Dendritic cell treated with granulocyte-macrophage colony-stimulating factor and Interleukin-4, amounts not matched to agents 40 ng/mL and 50 ng/mL, for 4 days (primary cell): ENCODE measurements around the gene FBXW7.

Experiments
- H3K27ac Mint-ChIP-seq: one replicate; pipeline ENCODE4 v1.8.0; 2022; ENCODE audit warnings: mild to moderate bottlenecking, mixed read lengths
- H3K27me3 Mint-ChIP-seq: one replicate; pipeline ENCODE4 v1.8.0; 2022; ENCODE audit warnings: mild to moderate bottlenecking, mixed read lengths
- H3K36me3 Mint-ChIP-seq: one replicate; pipeline ENCODE4 v1.8.0; 2022; ENCODE audit warnings: low read depth, mixed read lengths
- H3K4me1 Mint-ChIP-seq: one replicate; pipeline ENCODE4 v1.8.0; 2022; ENCODE audit warnings: low read depth, mixed read lengths
- H3K4me3 Mint-ChIP-seq: one replicate; pipeline ENCODE4 v1.8.0; 2022; ENCODE audit warnings: mild to moderate bottlenecking, moderate library complexity, mixed read lengths
- H3K9me3 Mint-ChIP-seq: one replicate; pipeline ENCODE4 v1.8.0; 2022; ENCODE audit warnings: mixed read lengths
- intact Hi-C: fragments of 100-400 bp; cut with micrococcal nuclease; formaldehyde crosslinking; loops from one replicate; pipeline ENCODE4 v1.15.0; 2022

Gene FBXW7

DNA sequence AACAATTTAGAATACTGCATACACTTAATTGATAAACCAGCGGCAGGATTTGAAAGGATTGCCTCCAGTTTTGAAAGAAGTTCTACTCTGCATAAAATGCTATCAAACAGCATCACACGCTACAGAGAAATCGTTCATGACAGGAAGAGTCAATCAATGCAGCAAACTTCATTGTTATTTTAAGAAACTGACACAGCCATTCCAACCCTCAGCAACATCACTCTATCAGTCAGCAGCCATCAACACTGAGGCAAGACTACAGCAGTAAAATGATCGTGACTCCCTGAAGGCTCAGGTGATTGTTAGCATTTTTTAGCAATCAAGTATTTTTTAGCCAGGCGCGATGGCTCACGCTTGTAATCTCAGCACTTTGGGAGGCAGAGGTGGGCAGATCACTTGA is 98.3 kb downstream of the FBXW7 start:
- H3K9me3 Mint-ChIP-seq = peaks cover 7% of the 10 kb centered on the region
- no peak overlapping the region for H3K27ac Mint-ChIP-seq
- H3K27me3 Mint-ChIP-seq = no peaks in the 10 kb centered on the region
- H3K4me1 Mint-ChIP-seq = peaks cover 26% of the 10 kb centered on the region
- no peak overlapping the region for H3K4me3 Mint-ChIP-seq
- H3K36me3 Mint-ChIP-seq = peaks cover 8% of the 10 kb centered on the region
- intact Hi-C loops = no loop called here

DNA sequence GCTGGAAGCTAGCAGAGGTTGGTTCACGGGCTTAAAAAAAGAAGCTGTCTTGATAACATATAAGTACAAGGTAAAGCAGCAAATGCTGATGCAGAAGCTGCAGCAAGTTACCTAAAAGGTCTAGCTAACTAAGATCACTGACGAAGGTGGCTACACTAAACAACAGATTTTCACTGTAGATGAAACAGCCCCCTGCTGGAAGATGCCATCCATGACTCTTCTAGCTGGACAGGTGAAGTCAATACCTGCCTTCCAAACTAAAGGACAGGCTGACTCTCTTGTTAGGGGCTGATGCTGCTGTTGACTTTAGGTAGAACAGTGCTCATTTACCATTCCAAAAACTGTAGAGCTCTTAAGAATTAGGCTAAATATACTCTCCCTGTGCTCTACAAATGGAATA is 99.5 kb downstream of the FBXW7 start:
- Mint-ChIP-seq H3K9me3 (peaks cover 7% of the 10 kb centered on the region), H3K27ac (no peak overlapping the region), H3K4me3 (no peak overlapping the region), H3K27me3 (no peaks in the 10 kb centered on the region), H3K36me3 (peaks cover 8% of the 10 kb centered on the region), H3K4me1 (peaks cover 20% of the 10 kb centered on the region)
- intact Hi-C loops = no loop called here

DNA sequence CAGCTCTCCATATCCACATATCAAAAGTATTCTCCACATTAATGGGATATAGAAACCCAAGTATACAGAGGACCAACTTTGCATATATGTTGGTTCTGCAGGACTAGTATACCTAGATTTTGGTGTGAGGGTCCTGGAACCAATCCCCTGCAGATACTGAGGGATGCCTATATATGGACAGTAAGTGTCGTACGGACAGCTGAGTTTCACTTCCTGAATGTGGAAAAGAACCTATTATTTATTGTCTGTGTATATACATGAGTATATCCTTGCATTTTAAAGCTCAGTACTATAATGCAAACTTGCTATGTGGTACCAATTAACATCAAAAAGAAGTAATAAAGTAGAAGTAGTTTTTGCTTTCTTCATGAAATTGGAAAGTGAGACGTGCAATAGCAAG is 101.9 kb downstream of the FBXW7 start:
- intact Hi-C loops = no loop called here
- Mint-ChIP-seq H3K36me3 (peaks cover 10% of the 10 kb centered on the region), H3K4me3 (no peak overlapping the region), H3K9me3 (peaks cover 7% of the 10 kb centered on the region), H3K27ac (no peak overlapping the region), H3K4me1 (peaks cover 20% of the 10 kb centered on the region), H3K27me3 (no peaks in the 10 kb centered on the region)

DNA sequence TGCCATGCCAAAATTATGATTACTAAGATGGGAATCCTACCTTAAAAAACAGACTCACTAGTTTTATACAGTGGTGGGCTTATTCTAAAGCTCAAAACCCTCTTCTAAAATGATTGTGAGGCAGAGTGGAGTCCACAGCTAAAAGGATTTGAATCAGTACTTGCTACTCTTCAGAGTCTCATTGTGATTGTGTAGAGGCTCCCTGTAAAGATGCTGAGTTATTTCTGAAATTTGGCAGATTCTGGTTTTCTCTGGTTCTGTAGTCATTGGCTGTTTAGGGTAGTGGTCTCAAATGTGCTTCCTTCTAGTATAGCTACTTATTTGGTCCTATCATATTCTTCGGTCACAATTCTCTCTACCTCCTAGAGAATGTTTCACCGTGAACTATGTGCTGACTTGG is 104.1 kb downstream of the FBXW7 start:
- intact Hi-C loops = no loop called here
- no peak overlapping the region for H3K27ac Mint-ChIP-seq
- no peaks in the 10 kb centered on the region for H3K27me3 Mint-ChIP-seq

DNA sequence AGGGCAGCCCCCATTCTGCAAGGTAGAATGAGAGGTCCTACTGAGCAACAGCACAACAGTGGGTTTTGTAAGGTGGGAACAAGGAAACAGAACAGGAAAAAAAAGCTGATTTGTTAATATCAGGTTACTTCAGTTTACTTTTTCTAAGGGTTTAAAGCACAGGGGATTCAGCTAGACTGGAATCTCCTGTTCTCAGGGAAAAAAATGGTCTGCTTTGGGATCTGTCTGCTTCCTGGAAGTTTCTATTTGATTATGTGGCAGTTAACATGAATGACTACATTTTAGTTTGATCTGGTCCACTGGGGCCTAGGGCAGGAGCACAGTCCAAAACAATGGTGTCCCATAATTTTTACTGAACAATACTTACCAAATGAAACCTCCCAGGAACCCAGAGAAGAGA is 104.6 kb downstream of the FBXW7 start:
- no peaks in the 10 kb centered on the region for H3K9me3 Mint-ChIP-seq
- H3K27me3 Mint-ChIP-seq = no peaks in the 10 kb centered on the region
- peaks cover 24% of the 10 kb centered on the region for H3K4me1 Mint-ChIP-seq
- H3K27ac Mint-ChIP-seq = no peak overlapping the region
- H3K36me3 Mint-ChIP-seq = peaks cover 13% of the 10 kb centered on the region
- intact Hi-C loops = no loop called here
- H3K4me3 Mint-ChIP-seq = no peak overlapping the region

More for the DNA sequence above, 104.1 kb downstream of the FBXW7 start:
- Mint-ChIP-seq H3K9me3 (peaks cover under 1% of the 10 kb centered on the region), H3K4me1 (peaks cover 20% of the 10 kb centered on the region), H3K4me3 (no peak overlapping the region), H3K36me3 (peaks cover 8% of the 10 kb centered on the region)

DNA sequence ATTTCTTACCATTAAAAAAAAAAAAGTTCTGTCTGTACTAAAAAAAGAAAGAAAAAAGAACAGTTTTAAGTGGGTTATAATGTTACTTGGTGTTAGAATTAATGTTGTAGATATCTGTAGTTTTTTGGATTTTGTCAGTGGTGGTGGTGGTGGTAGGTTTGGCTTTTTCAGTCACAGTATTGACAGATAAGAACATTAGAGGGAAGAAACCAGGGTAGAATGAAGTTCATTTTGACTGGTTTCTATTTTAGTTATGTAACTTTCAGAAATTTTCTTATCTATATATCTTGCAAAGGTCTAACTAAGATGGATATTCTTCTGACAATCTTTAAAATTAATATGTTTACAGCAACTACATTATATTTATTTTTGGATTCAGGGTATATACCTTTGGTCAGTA is 105.4 kb downstream of the FBXW7 start:
- intact Hi-C loops = no loop called here
- no peaks in the 10 kb centered on the region for H3K27me3 Mint-ChIP-seq
- H3K36me3 Mint-ChIP-seq = peaks cover 19% of the 10 kb centered on the region
- H3K27ac Mint-ChIP-seq = no peak overlapping the region
- no peaks in the 10 kb centered on the region for H3K9me3 Mint-ChIP-seq
- peaks cover 31% of the 10 kb centered on the region for H3K4me1 Mint-ChIP-seq
- no peak overlapping the region for H3K4me3 Mint-ChIP-seq

DNA sequence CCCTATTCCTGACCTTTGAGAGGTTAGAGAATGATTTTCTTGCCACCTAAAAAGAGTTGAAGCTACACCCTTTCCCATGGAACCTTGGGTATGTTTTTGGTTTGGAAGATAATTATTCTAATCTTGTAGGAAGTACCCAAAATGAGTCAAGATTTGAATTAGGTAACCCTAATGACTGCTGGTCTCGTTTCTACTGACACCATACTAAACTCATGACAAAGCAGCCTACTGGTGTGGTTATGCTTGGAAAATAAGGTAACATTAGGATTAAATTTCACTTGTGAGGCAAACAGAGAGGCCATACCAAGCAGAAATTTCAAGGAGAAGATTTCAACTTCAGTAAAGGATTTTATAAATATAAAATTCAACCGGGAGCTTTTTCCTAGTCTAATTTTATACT is 107.9 kb downstream of the FBXW7 start:
- Mint-ChIP-seq H3K27ac (no peak overlapping the region), H3K27me3 (no peaks in the 10 kb centered on the region), H3K4me1 (peaks cover 27% of the 10 kb centered on the region), H3K9me3 (no peaks in the 10 kb centered on the region), H3K36me3 (peaks cover 19% of the 10 kb centered on the region), H3K4me3 (no peak overlapping the region)
- intact Hi-C loops = no loop called here

DNA sequence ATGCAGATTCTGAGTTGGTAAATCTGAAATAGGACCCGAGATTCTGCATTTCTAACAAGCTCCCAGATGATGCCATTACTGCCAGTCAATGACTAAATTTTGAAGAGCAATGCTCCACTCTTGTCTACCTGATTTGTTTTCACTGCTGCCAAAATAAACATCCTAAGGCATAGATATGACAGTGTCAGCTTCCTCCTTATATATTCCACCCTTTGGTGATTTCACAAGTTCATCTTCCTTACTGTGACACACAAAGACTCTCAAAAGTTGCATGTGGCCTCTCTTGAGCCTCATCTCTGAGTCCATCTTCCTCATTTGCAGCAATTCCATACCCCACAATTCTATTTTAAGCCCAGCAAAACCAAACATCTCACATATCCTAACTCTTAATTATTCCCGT is 110.9 kb downstream of the FBXW7 start:
- intact Hi-C loops = no loop called here
- Mint-ChIP-seq H3K4me1 (peaks cover 24% of the 10 kb centered on the region), H3K36me3 (peaks cover 19% of the 10 kb centered on the region), H3K27me3 (no peaks in the 10 kb centered on the region), H3K4me3 (no peak overlapping the region), H3K9me3 (no peaks in the 10 kb centered on the region), H3K27ac (peak overlapping the region; percentile 45)

DNA sequence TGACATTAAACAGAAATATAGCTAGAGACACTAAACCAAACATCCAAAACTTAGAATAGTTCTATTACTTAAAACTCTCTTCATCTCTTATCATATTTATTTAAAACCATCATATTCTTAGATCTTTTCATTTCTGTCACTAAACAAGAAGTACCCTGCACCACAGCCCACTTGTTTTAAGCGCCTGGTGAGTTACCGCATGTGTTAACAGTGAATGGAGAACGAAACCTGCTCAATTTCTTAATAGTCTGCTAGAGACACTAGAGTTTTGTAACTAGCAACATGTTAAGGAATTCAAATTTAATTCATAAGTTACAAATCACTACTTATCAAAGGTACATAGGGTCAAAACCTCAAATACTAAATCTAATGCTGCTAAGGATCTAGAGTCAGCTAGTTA is 111.5 kb downstream of the FBXW7 start:
- H3K4me1 Mint-ChIP-seq = peaks cover 24% of the 10 kb centered on the region
- no peaks in the 10 kb centered on the region for H3K27me3 Mint-ChIP-seq

DNA sequence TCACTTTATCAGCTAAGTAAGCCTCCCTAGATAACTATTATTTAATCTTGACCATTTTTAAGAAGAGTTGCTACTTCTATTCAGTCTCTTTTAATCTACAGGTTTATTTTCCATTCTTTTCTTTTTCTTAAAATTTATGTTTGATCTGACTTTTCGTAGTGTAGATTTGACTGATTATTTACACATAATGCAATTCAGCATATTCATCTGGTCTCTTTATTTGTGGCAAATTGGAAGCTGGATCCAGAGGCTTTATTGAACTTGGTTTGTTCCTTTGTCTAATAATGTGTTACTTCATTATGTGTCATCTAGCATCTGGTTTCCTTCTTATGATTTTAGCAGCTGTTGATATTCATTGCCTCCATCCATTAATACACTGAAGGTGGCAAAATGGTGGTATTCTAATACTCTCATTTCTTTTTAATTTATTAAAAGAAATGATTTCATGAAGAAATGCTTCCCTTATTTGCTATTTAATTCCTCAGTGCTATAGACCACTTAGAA is 113.0 kb downstream of the FBXW7 start:
- Mint-ChIP-seq H3K4me3 (no peak overlapping the region), H3K9me3 (no peaks in the 10 kb centered on the region), H3K4me1 (peaks cover 24% of the 10 kb centered on the region), H3K36me3 (peaks cover 13% of the 10 kb centered on the region), H3K27me3 (no peaks in the 10 kb centered on the region), H3K27ac (no peak overlapping the region)
- intact Hi-C loops = no loop called here

More for the DNA sequence above, 111.5 kb downstream of the FBXW7 start:
- no peak overlapping the region for H3K27ac Mint-ChIP-seq
- intact Hi-C loops = no loop called here
- H3K4me3 Mint-ChIP-seq = no peak overlapping the region
- peaks cover 19% of the 10 kb centered on the region for H3K36me3 Mint-ChIP-seq
- no peaks in the 10 kb centered on the region for H3K9me3 Mint-ChIP-seq

DNA sequence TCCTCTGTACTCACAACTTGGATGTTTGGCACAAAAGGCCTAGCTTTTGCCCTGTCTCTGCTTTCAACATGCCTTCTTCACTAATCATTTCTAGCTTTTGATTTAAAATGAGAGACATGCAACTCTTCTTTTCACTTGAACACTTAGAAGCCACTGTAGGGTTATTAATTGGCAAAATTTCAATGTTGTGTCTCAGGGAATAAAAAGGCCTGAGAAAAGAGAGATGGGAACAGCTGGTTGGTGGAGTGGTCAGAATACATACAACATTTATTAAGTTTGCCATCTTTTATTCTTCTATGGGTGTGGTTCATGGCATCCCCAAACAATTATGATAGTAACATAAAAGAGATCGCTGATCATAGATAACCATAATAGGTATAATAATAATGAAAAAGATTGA is 114.3 kb downstream of the FBXW7 start:
- Mint-ChIP-seq H3K4me1 (peaks cover 30% of the 10 kb centered on the region), H3K4me3 (no peak overlapping the region), H3K9me3 (no peaks in the 10 kb centered on the region), H3K36me3 (peaks cover 9% of the 10 kb centered on the region), H3K27ac (no peak overlapping the region), H3K27me3 (no peaks in the 10 kb centered on the region)
- intact Hi-C loops = no loop called here

DNA sequence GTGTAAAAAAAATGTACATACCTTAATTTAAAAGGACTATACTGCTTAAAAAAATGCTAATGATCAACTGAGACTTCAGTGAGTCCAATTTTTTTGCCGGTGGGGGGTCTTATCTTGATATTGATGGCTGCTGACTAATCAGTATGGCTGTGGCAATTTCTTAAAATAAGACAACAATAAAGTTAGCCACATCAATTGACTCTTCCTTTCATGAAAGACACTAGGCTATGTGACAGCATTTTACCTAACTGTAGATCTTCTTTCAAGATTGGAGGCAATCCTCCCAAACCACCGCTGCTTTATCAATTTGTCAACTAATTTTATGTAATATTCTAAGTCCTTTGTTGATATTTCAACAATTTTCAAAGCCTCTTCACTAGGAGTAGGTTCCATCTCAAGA is 116.1 kb downstream of the FBXW7 start:
- Mint-ChIP-seq H3K9me3 (no peaks in the 10 kb centered on the region), H3K27me3 (no peaks in the 10 kb centered on the region), H3K27ac (no peak overlapping the region), H3K36me3 (no peaks in the 10 kb centered on the region), H3K4me1 (peaks cover 21% of the 10 kb centered on the region), H3K4me3 (no peak overlapping the region)
- intact Hi-C loops = no loop called here

DNA sequence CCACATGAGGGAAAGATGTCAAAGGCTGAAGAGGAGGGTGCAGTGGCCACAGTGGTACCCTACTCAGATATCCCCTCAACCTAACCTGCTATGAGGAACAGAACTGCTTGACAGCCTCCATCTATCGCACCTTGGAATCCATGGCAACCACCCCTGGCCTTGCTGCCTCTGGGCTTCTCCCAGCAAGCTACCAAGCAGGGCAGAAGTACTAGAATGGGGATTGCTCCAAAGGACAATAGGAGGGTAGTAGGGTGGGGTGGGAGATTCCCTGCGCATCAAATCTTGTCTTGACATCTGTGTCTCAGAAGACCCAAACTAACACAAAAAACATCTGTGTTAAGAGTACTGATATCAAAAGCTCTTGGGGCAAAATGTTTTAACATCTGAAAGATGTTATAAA is 118.2 kb downstream of the FBXW7 start:
- no peak overlapping the region for H3K4me3 Mint-ChIP-seq
- H3K27ac Mint-ChIP-seq = no peak overlapping the region
- intact Hi-C loops = no loop called here
- H3K27me3 Mint-ChIP-seq = no peaks in the 10 kb centered on the region
- H3K4me1 Mint-ChIP-seq = peaks cover 14% of the 10 kb centered on the region
- no peaks in the 10 kb centered on the region for H3K36me3 Mint-ChIP-seq
- no peaks in the 10 kb centered on the region for H3K9me3 Mint-ChIP-seq

DNA sequence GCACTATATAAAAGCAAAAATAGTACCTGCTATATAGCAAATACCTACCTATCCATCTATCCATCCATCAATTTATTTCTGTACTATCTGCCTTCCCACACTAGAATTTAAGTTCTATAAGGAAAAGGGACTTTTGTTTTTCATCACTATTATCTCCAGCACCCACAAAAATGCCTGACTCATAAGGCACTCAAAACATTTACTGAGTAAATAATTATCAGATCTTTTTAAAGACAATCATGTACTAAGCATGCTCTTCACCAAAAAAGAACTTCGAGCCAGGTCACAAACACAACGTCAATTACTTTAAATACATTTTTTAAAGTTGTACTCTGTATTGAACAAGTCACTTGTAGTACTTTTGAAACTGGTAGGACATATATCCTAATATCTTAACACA is 119.9 kb downstream of the FBXW7 start:
- Mint-ChIP-seq H3K9me3 (no peaks in the 10 kb centered on the region), H3K4me1 (peaks cover 14% of the 10 kb centered on the region), H3K27ac (no peak overlapping the region), H3K36me3 (peaks cover 7% of the 10 kb centered on the region), H3K4me3 (no peak overlapping the region), H3K27me3 (no peaks in the 10 kb centered on the region)
- intact Hi-C loops = no loop called here

DNA sequence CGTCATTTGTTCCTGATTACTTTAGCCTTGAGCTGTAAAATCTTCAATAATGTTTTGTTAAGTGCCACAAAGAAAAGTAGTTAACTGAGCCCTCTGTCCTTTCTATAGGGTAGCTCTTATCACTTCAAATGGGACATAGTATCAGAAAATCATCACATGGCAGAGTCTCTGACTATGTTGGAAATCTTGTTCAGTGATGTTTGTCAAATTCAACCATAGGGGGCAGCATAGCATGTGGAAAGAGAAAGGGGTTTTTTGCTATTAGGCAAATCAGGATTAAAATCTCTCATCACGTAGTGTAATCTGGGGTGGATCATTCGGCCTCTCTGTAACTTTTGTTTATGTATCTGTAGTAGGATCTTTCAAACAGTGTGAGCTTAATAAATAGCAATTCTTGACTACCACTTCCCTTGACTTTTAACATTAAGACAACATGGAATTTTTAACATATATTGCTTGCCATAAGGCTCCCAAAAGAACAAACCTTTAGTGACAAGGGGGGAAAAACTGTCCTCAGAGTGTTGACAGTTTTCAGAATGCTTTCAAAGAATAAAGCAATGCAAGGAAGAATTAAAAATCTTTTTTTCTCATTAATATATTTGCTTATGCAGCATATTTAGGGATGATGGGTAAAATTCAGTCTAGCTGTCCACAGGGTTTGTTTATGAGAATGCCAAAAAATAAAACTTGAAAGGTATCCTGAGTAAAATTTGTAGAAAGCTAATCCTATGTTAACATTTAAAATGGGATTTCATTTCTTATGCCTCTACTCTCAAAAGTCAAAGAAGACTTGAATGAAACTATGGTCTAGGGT is 127.2 kb downstream of the FBXW7 start:
- intact Hi-C loops = loop anchor here (5.0 kb wide), 1 partner anchor 234 kb away; no protein-coding TSS in a partner anchor
- H3K4me3 Mint-ChIP-seq = no peak overlapping the region
- no peaks in the 10 kb centered on the region for H3K9me3 Mint-ChIP-seq
- H3K4me1 Mint-ChIP-seq = no peaks in the 10 kb centered on the region
- H3K27ac Mint-ChIP-seq = no peak overlapping the region
- no peaks in the 10 kb centered on the region for H3K27me3 Mint-ChIP-seq
- H3K36me3 Mint-ChIP-seq = peaks cover 32% of the 10 kb centered on the region
